ENCODE data around the gene KLK13. TPM values are rescaled to one million over a fixed set of nuclear protein-coding genes. Genes with fewer than 3 reads are reported as not detected.

Gene KLK13
- total RNA-seq, 1 donor from 2014 or later, result 1.1 TPM

DNA sequence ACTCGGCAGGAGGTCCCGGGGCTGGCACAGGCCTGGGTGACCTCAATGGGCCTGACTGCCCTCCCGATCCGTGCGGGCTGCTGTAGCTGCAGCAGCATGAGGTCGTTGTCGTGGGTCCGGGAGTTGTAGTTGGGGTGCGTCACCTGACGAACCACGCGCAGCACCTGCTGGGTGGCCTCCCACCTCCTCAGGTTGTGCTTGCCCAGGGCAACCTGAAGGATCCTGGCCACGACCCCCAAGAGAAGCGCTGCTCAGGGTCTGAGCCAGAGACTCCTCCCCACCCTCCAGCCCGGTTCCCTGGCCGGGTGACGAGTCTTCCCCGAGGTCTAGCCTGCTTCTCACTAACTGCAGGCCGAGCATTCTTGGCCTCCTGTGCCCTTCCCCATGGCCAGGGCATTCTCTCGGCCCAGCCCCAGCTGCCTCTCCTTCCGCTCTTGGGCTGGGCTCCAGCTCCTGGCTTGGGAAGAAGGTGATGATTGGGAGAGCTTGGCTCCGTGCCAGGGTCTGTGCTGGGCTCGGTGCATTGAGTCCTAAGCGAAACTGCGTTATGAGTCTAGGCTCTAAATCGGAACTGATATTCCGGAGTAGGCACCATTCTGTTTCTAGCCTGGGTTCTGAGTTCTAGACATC lies 14.7 kb upstream of the KLK13 start:
- Mint-ChIP-seq H3K9me3 (ENCODE audit: low read depth) (no peaks in the 10 kb centered on the region), H3K36me3 (ENCODE audit: insufficient read depth) (no peaks in the 10 kb centered on the region), H3K4me3 (ENCODE audit: low read depth) (no peak overlapping the region), H3K27ac (no peak overlapping the region), H3K4me1 (ENCODE audit: low read depth) (no peaks in the 10 kb centered on the region), H3K27me3 (peaks cover 24% of the 10 kb centered on the region)
- DNase-seq (ENCODE audit: low spot score, unreplicated experiment), result no peak
- TF ChIP-seq, protein P1, sequence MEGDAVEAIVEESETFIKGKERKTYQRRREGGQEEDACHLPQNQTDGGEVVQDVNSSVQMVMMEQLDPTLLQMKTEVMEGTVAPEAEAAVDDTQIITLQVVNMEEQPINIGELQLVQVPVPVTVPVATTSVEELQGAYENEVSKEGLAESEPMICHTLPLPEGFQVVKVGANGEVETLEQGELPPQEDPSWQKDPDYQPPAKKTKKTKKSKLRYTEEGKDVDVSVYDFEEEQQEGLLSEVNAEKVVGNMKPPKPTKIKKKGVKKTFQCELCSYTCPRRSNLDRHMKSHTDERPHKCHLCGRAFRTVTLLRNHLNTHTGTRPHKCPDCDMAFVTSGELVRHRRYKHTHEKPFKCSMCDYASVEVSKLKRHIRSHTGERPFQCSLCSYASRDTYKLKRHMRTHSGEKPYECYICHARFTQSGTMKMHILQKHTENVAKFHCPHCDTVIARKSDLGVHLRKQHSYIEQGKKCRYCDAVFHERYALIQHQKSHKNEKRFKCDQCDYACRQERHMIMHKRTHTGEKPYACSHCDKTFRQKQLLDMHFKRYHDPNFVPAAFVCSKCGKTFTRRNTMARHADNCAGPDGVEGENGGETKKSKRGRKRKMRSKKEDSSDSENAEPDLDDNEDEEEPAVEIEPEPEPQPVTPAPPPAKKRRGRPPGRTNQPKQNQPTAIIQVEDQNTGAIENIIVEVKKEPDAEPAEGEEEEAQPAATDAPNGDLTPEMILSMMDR (IDR thresholded peaks at IDR 0.05; ENCODE audit: unreplicated experiment), result no peak

DNA sequence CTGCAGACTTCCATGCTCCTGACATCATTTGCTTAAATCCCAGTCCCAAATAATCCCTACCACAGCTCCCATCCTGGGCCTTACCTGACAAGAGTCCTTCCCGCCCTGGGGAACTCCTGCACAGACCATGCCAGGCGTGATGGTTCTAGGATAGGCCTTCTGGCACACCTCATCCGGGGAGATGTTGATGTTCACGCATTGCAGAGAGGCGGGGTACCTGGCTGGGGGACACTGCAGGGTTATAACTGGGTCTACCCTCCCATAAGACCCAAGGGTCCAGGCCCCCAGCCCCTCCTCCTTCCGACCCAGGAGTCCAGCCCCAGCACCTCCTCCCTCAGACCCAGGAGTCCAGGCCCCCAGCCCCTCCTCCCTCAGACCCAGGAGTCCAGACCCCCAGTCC lies 13.8 kb upstream of the KLK13 start:
- Mint-ChIP-seq H3K9me3 (ENCODE audit: low read depth) (peaks cover 7% of the 10 kb centered on the region), H3K27me3 (peaks cover 19% of the 10 kb centered on the region)
- TF ChIP-seq, protein P1 (IDR thresholded peaks at IDR 0.05; ENCODE audit: unreplicated experiment), result no peak

DNA sequence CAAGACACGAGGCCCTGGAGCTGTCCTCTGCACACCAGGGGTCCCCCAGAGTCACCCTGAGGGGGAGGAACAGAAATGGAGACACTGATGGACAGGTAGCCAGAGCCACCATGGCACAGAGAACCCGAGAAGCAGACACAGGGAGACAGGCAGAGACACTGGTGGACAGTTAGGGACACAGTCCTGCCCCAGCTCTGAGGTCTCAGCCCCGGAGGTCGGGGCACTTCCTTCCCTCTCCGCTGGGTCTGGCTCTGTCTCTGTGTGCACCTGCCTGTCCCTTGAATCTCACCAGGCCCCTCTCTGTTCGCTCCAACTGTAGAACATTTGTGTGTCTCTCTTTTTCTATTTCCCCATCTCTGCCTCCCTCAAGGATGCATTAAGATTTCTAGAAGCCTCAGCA lies 13.2 kb upstream of the KLK13 start:
- H3K4me3 Mint-ChIP-seq (ENCODE audit: low read depth), result no peak overlapping the region
- H3K9me3 Mint-ChIP-seq (ENCODE audit: low read depth), result peaks cover 12% of the 10 kb centered on the region
- H3K36me3 Mint-ChIP-seq (ENCODE audit: insufficient read depth), result no peaks in the 10 kb centered on the region
- no peak for DNase-seq (ENCODE audit: low spot score, unreplicated experiment)
- TF ChIP-seq, protein P1 (IDR thresholded peaks at IDR 0.05; ENCODE audit: unreplicated experiment), result no peak
- peaks cover 13% of the 10 kb centered on the region for H3K27me3 Mint-ChIP-seq
- H3K27ac Mint-ChIP-seq, result no peak overlapping the region
- H3K4me1 Mint-ChIP-seq (ENCODE audit: low read depth), result no peaks in the 10 kb centered on the region

More for the DNA sequence above, 13.8 kb upstream of the KLK13 start:
- Mint-ChIP-seq H3K27ac (no peak overlapping the region), H3K4me1 (ENCODE audit: low read depth) (no peaks in the 10 kb centered on the region), H3K36me3 (ENCODE audit: insufficient read depth) (no peaks in the 10 kb centered on the region), H3K4me3 (ENCODE audit: low read depth) (no peak overlapping the region)
- no peak for DNase-seq (ENCODE audit: low spot score, unreplicated experiment)

DNA sequence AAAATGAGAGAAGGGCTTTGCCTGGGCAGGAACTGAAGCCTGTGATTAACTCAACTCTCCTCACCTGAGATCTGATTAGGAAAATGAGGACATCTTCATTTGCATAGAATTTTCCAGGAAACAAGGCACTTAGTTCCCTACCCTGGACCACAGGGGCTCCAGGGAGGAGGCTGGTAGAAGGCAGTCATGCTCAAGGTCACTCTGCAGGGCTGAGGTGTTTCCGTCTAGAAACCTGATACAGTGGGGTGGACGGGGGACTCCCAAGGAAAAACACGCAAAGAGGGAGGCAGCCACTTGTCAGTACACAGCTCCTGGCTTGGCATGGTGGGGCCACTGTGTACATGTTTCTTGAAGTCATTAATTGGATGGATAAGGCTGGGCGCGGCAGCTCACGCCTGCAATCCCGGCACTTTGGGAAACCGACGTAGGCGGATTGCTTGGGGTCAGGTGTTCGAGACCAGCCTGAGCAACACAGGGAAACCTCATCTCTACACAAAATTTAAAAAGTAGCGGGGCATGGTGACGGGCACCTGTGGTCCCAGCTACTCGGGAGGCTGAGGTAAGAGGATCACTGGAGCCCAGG lies 11.8 kb upstream of the KLK13 start:
- Mint-ChIP-seq H3K4me3 (ENCODE audit: low read depth) (no peak overlapping the region), H3K9me3 (ENCODE audit: low read depth) (peaks cover 12% of the 10 kb centered on the region), H3K36me3 (ENCODE audit: insufficient read depth) (no peaks in the 10 kb centered on the region), H3K27ac (no peak overlapping the region), H3K27me3 (peaks cover 2% of the 10 kb centered on the region), H3K4me1 (ENCODE audit: low read depth) (no peaks in the 10 kb centered on the region)
- TF ChIP-seq, protein P1 (IDR thresholded peaks at IDR 0.05; ENCODE audit: unreplicated experiment), result no peak
- DNase-seq (ENCODE audit: low spot score, unreplicated experiment), result no peak

DNA sequence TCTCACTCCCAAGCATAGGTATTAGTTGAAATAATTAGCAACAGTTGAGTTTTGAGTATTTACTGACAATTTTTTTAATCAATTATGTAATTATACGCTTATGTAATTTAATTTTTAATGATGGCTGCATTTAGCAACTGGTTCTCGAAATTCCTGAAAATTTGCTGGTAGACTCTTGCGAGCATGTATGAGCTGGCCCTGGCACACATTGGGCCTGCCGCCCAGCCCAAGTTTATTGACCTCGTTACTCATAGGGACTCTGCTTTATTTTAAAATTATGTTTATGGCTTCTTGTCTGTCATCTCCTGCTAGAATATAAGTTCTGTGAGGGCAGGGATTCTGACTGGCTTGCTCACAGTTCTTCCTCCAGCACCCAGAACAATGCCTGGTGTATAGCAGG lies 11.1 kb upstream of the KLK13 start:
- H3K4me3 Mint-ChIP-seq (ENCODE audit: low read depth), result no peak overlapping the region
- no peak for DNase-seq (ENCODE audit: low spot score, unreplicated experiment)

More for the DNA sequence above, 11.1 kb upstream of the KLK13 start:
- no peaks in the 10 kb centered on the region for H3K36me3 Mint-ChIP-seq (ENCODE audit: insufficient read depth)
- H3K27me3 Mint-ChIP-seq, result no peaks in the 10 kb centered on the region
- no peak overlapping the region for H3K27ac Mint-ChIP-seq
- TF ChIP-seq, protein P1 (IDR thresholded peaks at IDR 0.05; ENCODE audit: unreplicated experiment), result no peak
- H3K4me1 Mint-ChIP-seq (ENCODE audit: low read depth), result peaks cover 4% of the 10 kb centered on the region
- H3K9me3 Mint-ChIP-seq (ENCODE audit: low read depth), result peaks cover 12% of the 10 kb centered on the region

Data from progenitor cell of endocrine pancreas (in vitro differentiated cells).